ENCODE data around the gene TEPSIN. TPM values are rescaled to one million over a fixed set of nuclear protein-coding genes. Genes with fewer than 3 reads are reported as not detected.

TEPSIN gene
- total and polyA plus RNA-seq, 2 donors (not counting 3 experiments of a cell fraction or from before 2014, with no cell fraction given), result 41.6 to 45.3 TPM

- BruUV-seq (replicated peaks), result no TSS peak
- Histone ChIP-seq H3K79me2 (ENCODE audit: control insufficient read depth, insufficient read depth, low read length) (no peaks in the 10 kb centered on the region), H3K4me1 (ENCODE audit: control insufficient read depth, extremely low read depth, insufficient read depth, low read length) (no peaks in the 10 kb centered on the region), H3K36me3 (ENCODE audit: control insufficient read depth in 2 of 2, extremely low read depth in 1 of 2, insufficient read depth in 2 of 2, low read length in 2 of 2) (peaks cover 0 to 37% of the 10 kb centered on the region in 2 experiments), H3K9me1 (replicated peaks; ENCODE audit: control insufficient read depth, extremely low read depth, insufficient read depth, low read length) (no peaks in the 10 kb centered on the region), H3K4me2 (ENCODE audit: insufficient read depth, low read length) (no peak overlapping the region), H4K20me1 (replicated peaks; ENCODE audit: control insufficient read depth, extremely low read depth, insufficient read depth, low read length) (no peaks in the 10 kb centered on the region), H3K4me3 (replicated peaks in 1 of 3; ENCODE audit: insufficient read depth in 1 of 3, low read depth in 1 of 3, low read length in 3 of 3) (no peak overlapping the region), H3K27ac (ENCODE audit: insufficient read depth, low read depth, low read length) (no peak overlapping the region), H3K9ac (replicated peaks; ENCODE audit: extremely low read depth, insufficient read depth, low read length) (no peak overlapping the region), H3K9me3 (replicated peaks; ENCODE audit: control insufficient read depth, insufficient read depth, low read length) (no peaks in the 10 kb centered on the region), H2AFZ (ENCODE audit: low read depth, low read length) (no peak overlapping the region), H3K27me3 (ENCODE audit: control insufficient read depth in 2 of 2, insufficient read depth in 2 of 2, low read length in 2 of 2) (no peaks in the 10 kb centered on the region)
- dilution Hi-C loops (cut with MboI; ENCODE audit: extremely low pct_ligation_motif_present, low sequenced_read_pairs) (no loop called here), intact Hi-C loops (cut with micrococcal nuclease) (no loop called here)
- FAIRE-seq, result no peak
- no peak for TF ChIP-seq JUN (IDR thresholded peaks at IDR 0.05; ENCODE audit: borderline replicate concordance, insufficient read depth, insufficient read length, low read depth)
- TF ChIP-seq, protein P1, sequence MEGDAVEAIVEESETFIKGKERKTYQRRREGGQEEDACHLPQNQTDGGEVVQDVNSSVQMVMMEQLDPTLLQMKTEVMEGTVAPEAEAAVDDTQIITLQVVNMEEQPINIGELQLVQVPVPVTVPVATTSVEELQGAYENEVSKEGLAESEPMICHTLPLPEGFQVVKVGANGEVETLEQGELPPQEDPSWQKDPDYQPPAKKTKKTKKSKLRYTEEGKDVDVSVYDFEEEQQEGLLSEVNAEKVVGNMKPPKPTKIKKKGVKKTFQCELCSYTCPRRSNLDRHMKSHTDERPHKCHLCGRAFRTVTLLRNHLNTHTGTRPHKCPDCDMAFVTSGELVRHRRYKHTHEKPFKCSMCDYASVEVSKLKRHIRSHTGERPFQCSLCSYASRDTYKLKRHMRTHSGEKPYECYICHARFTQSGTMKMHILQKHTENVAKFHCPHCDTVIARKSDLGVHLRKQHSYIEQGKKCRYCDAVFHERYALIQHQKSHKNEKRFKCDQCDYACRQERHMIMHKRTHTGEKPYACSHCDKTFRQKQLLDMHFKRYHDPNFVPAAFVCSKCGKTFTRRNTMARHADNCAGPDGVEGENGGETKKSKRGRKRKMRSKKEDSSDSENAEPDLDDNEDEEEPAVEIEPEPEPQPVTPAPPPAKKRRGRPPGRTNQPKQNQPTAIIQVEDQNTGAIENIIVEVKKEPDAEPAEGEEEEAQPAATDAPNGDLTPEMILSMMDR (IDR thresholded peaks at IDR 0.05; ENCODE audit: extremely low read depth in 1 of 2, insufficient read depth in 1 of 2, low read depth in 1 of 2, low read length in 2 of 2), result peak in 1 of 2 donors; percentile 43
- POLR2A ChIA-PET, result no interaction called here
- DNase-seq (ENCODE audit: low read depth, low spot score), result no peak
- CTCF ChIA-PET, result interaction anchor here (1.6 kb wide), 1 partner anchor 9 kb away, joined by 4 read pairs; the partner anchor contains the start of genes NDUFAF8 and TEPSIN
These were observed 8.6 kb downstream of the TEPSIN start for GRCh38 chr17:81230043-81230820.

GRCh38 chr17:81229666-81229920 is 9.3 kb downstream of the TEPSIN start:
- intact Hi-C loops (cut with micrococcal nuclease), result no loop called here
- H3K27ac ChIP-seq (ENCODE audit: insufficient read depth, low read depth, low read length), result no peak overlapping the region
- FAIRE-seq, result no peak
- TF ChIP-seq GATA2 (IDR thresholded peaks at IDR 0.05; ENCODE audit: insufficient read depth, insufficient read length, low read depth, low read length) (no peak), POLR2A (IDR thresholded peaks at IDR 0.05; ENCODE audit: low read depth, low read length) (no peak), MYC (IDR thresholded peaks at IDR 0.05; ENCODE audit: low read depth, low read length) (no peak), EZH2 (IDR thresholded peaks at IDR 0.05; ENCODE audit: borderline replicate concordance, low read depth, low read length, severe bottlenecking) (no peak), FOS (IDR thresholded peaks at IDR 0.05; ENCODE audit: borderline replicate concordance, insufficient read depth, low read length) (no peak), JUN (IDR thresholded peaks at IDR 0.05; ENCODE audit: borderline replicate concordance, insufficient read depth, insufficient read length, low read depth) (no peak)
- TF ChIP-seq, protein P2, sequence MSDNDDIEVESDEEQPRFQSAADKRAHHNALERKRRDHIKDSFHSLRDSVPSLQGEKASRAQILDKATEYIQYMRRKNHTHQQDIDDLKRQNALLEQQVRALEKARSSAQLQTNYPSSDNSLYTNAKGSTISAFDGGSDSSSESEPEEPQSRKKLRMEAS (IDR thresholded peaks at IDR 0.05; ENCODE audit: insufficient read depth, insufficient read length), result no peak
- TF ChIP-seq, protein P1 (IDR thresholded peaks at IDR 0.05; ENCODE audit: extremely low read depth in 1 of 2, insufficient read depth in 1 of 2, low read depth in 1 of 2, low read length in 2 of 2), result no peak
- ChIA-PET CTCF (interaction anchor here (1.6 kb wide), 1 partner anchor 9 kb away, joined by 4 read pairs; the partner anchor contains the start of genes NDUFAF8 and TEPSIN), POLR2A (no interaction called here)
- H3K4me3 ChIP-seq (replicated peaks in 1 of 3; ENCODE audit: insufficient read depth in 1 of 3, low read depth in 1 of 3, low read length in 3 of 3), result no peak overlapping the region
- H4K20me1 ChIP-seq (replicated peaks; ENCODE audit: control insufficient read depth, extremely low read depth, insufficient read depth, low read length), result no peaks in the 10 kb centered on the region
- no peaks in the 10 kb centered on the region for H3K9me1 ChIP-seq (replicated peaks; ENCODE audit: control insufficient read depth, extremely low read depth, insufficient read depth, low read length)
- no peak overlapping the region for H2AFZ ChIP-seq (ENCODE audit: low read depth, low read length)
- no peak for DNase-seq (ENCODE audit: low read depth, low spot score)
- dilution Hi-C loops (cut with MboI; ENCODE audit: extremely low pct_ligation_motif_present, low sequenced_read_pairs), result no loop called here
- no peak overlapping the region for H3K9ac ChIP-seq (replicated peaks; ENCODE audit: extremely low read depth, insufficient read depth, low read length)
- no TSS peak for BruUV-seq (replicated peaks)
- H3K4me2 ChIP-seq (ENCODE audit: insufficient read depth, low read length), result no peak overlapping the region
- no peaks in the 10 kb centered on the region for H3K79me2 ChIP-seq (ENCODE audit: control insufficient read depth, insufficient read depth, low read length)
- no peaks in the 10 kb centered on the region for H3K4me1 ChIP-seq (ENCODE audit: control insufficient read depth, extremely low read depth, insufficient read depth, low read length)
- no peaks in the 10 kb centered on the region for H3K9me3 ChIP-seq (replicated peaks; ENCODE audit: control insufficient read depth, insufficient read depth, low read length)
- H3K36me3 ChIP-seq (ENCODE audit: control insufficient read depth in 2 of 2, extremely low read depth in 1 of 2, insufficient read depth in 2 of 2, low read length in 2 of 2), result peaks cover 0 to 37% of the 10 kb centered on the region in 2 experiments
- no peaks in the 10 kb centered on the region for H3K27me3 ChIP-seq (ENCODE audit: control insufficient read depth in 2 of 2, insufficient read depth in 2 of 2, low read length in 2 of 2)

All from endothelial cell of umbilical vein (primary cell).